ENCODE data around the gene PYGO2. TPM values are rescaled to one million over a fixed set of nuclear protein-coding genes. Genes with fewer than 3 reads are reported as not detected.

Gene PYGO2
- total RNA-seq, 2 experiments from 2014 or later: 44.3 to 47.3 TPM

GRCh38 chr1:154951901-154952657 is 9.5 kb downstream of the PYGO2 start:
- H3K4me3 ChIP-seq (ENCODE audit: low read depth, low read length, poor library complexity, severe bottlenecking): peak overlapping the region; percentile 72
- H4K20me1 ChIP-seq (ENCODE audit: insufficient read depth, low read length): no peaks in the 10 kb centered on the region
- H3K36me3 ChIP-seq (ENCODE audit: insufficient read depth, low read length): peaks cover 17% of the 10 kb centered on the region
- ChIA-PET CTCF (ENCODE audit: unreplicated experiment) (interaction anchor here (0.6 kb wide), 1 partner anchor 82 kb away, joined by 4 read pairs; the partner anchor contains the start of gene KCNN3), POLR2A (interaction anchor here (0.6 to 1.0 kb wide), 2 partner anchors 9 to 31 kb away, joined by 3 to 4 read pairs; partner anchors contain the start of gene FLAD1)
- peak overlapping the region; percentile 87 for H3K27ac ChIP-seq (ENCODE audit: low read depth, low read length, poor library complexity, severe bottlenecking)
- no peaks in the 10 kb centered on the region for H3K9me3 ChIP-seq (ENCODE audit: low read length)
- intact Hi-C loops (cut with micrococcal nuclease; ENCODE audit: unreplicated experiment): no loop called here
- H3K4me2 ChIP-seq (ENCODE audit: low read length): peak overlapping the region; percentile 85
- H3K79me2 ChIP-seq (ENCODE audit: insufficient read depth, low read depth, low read length): peaks cover 26% of the 10 kb centered on the region; the same call in 1 of the 2 replicates
- H3K4me1 ChIP-seq (ENCODE audit: insufficient read depth, low read length, poor library complexity, severe bottlenecking): peaks cover 63% of the 10 kb centered on the region
- 0 out of 2 replicates have a peak, but pooled peaks have one; percentile 18 for TF ChIP-seq CTCF (conservative IDR thresholded peaks at IDR 0.05; ENCODE audit: low read length)
- no peak for TF ChIP-seq EZH2phosphoT487 (IDR thresholded peaks at IDR 0.05; ENCODE audit: borderline replicate concordance, low read depth, low read length)
- peak; percentile 80 for DNase-seq (ENCODE audit: low spot score)
- BruUV-seq (replicated peaks): no TSS peak
- peak overlapping the region; percentile 37; the same call in 1 of the 2 replicates for H2AFZ ChIP-seq (ENCODE audit: low read length)
- no peaks in the 10 kb centered on the region for H3K9me2 ChIP-seq (ENCODE audit: insufficient read depth, low read length)

DNA sequence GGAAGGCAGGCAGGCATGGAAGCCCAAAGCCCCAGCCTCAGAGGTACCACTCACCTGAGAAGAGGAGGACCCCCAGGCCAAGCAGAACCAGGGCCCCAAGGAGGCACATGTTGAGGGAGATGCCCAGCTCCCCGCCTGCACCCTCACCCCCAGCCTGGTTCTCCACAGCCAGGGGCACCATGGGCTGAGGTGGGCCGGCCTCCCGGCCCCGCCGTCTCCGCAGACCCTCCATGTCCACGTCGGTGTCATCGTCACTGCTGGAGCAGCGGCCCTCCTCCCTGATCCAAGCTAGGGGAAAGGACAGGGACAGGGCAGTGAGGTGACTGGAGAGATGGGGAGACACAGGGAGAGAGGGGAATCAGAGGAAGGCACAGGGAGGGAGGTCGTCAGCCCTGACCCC is 13.5 kb downstream of the PYGO2 start:
- CTCF ChIA-PET (ENCODE audit: unreplicated experiment): no interaction called here
- TF ChIP-seq CTCF (conservative IDR thresholded peaks at IDR 0.05; ENCODE audit: low read length) (no peak), EZH2phosphoT487 (IDR thresholded peaks at IDR 0.05; ENCODE audit: borderline replicate concordance, low read depth, low read length) (no peak)

More for the DNA sequence above, 13.5 kb downstream of the PYGO2 start:
- Histone ChIP-seq H3K4me2 (ENCODE audit: low read length) (no peak overlapping the region), H2AFZ (ENCODE audit: low read length) (no peak overlapping the region), H3K9me2 (ENCODE audit: insufficient read depth, low read length) (no peaks in the 10 kb centered on the region), H4K20me1 (ENCODE audit: insufficient read depth, low read length) (no peaks in the 10 kb centered on the region), H3K4me3 (ENCODE audit: low read depth, low read length, poor library complexity, severe bottlenecking) (no peak overlapping the region), H3K36me3 (ENCODE audit: insufficient read depth, low read length) (peaks cover 35% of the 10 kb centered on the region), H3K79me2 (ENCODE audit: insufficient read depth, low read depth, low read length) (peaks cover 10% of the 10 kb centered on the region; the same call in 1 of the 2 replicates), H3K9me3 (ENCODE audit: low read length) (no peaks in the 10 kb centered on the region), H3K27ac (ENCODE audit: low read depth, low read length, poor library complexity, severe bottlenecking) (no peak overlapping the region), H3K4me1 (ENCODE audit: insufficient read depth, low read length, poor library complexity, severe bottlenecking) (peaks cover 56% of the 10 kb centered on the region)
- intact Hi-C loops (cut with micrococcal nuclease; ENCODE audit: unreplicated experiment): no loop called here
- POLR2A ChIA-PET: no interaction called here
- BruUV-seq (replicated peaks): no TSS peak
- DNase-seq (ENCODE audit: low spot score): no peak
